Measurements from ENCODE around the gene LARGE1.

LARGE1 gene

GRCh38 chr22:33648478-33648877, 271.8 kb downstream of the LARGE1 start:
- DNase-seq: no peak

- no peak for DNase-seq
These were observed 279.4 kb downstream of the LARGE1 start for GRCh38 chr22:33640900-33641299.

- no peak for DNase-seq
These were observed 280.6 kb downstream of the LARGE1 start for GRCh38 chr22:33639588-33640254.

DNA sequence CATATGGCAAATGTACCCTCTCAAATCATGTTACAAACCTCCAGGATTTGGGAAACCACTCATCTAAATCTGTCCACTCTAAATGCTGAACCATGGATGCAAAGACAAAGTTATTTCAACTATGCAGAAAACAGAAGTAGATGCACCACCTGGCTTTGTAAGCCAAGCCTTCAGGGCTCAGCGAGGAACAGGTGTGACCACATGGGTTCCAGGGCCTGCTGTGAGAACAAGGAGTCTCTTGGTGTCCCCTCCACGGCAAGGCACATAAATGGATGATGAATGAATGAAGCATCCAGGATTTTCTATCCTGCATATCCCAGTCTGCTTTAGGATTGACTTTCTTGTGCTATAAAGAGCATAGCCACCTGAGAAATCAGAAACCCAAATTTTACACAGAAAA, 284.5 kb downstream of the LARGE1 start:
- no peak for DNase-seq

DNA sequence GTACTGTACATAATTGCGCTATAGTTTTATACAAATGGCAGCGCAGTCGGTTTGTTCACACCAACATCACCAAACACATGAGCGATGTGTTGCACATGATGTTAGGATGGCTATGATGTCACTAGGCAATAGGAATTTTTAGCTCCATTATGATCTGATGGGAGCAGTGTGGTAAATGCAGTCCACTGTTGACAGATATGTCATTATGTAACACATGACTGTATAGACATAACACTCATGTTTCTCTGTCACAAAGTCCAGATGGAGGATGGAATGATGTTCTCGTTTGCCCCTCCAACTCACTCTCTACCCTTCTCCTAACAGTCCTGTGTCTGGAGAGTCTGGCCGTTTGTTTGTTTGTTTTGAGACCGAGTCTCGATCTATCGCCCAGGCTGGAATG, 288.5 kb downstream of the LARGE1 start:
- no peak for DNase-seq

DNA sequence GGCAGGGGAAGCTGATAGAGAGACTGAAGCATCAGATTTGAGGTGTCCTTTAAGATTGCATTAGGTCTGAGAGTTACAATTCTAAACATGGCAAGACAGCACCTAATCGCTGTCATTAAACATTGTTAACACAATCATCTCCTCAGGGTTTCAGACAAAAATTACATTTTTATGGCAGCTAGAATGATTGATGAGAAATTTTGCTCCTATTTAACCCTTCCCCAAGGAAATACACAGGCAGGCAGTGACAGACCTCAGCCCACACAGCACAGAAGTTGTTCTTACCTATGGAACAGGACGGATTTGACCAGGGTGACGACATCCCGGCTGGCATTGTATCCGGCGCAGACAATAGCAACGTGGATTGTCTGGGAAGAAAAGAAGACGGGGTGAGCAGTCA, 294.3 kb downstream of the LARGE1 start:
- no peak for DNase-seq

- DNase-seq: no peak
These were observed 300.2 kb downstream of the LARGE1 start for GRCh38 chr22:33620085-33620484.

DNA sequence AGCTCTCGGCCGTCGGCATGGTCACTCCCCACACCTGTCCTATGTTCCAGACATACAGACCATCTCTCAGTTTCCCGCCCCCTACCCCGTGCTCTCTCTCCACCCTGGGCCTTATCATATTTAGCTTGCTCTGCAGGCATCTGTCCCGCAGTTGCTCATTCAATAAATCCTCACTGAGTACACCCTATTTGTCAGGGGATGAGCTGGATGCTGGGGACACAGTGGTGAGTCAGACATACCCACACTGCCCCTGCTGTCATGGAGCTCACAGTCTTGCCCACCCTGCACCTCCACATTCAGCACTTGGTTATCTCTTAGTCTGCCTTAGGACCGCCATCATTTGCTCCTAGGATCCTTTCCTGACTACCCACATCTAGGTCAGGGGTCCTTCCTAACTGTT, 313.8 kb downstream of the LARGE1 start:
- no peak for DNase-seq

DNA sequence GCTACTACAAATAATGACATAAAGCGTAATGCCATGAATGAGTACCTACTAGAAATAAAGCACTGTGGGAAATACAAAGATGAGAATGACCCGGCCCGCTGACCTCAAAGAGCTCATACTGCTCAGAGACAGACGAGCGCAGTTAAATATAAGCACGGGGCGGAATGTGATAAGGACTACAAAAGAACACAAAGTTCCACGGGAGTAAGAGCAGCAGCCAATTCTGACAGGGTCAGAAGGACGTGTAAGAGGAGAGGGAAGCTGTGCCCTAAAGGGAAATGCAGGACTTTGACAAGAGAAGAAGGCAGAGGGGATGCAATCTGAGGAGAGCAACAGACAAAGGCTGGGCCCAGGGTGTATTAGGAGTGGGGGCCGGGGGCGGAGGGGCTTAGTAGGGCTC, 314.6 kb downstream of the LARGE1 start:
- no peak for DNase-seq

DNA sequence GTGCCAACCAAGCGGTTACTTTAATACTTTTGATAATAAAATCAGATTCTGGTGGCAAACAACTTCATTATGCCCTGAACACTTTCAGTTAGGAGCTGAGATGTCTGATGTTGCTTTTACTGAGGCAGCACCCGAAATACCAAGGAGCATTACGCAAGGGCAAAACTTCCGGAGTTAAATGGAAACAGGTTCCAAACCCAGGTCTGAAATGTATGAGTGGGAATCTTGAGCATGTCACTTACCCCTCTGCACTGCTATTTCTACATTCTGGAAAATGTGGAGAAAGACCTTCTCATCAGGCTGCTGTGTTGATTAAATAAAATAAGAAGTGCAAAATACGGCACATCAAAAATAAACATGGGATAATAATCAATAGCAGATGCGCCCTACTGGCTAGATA, 315.1 kb downstream of the LARGE1 start:
- DNase-seq: no peak

DNA sequence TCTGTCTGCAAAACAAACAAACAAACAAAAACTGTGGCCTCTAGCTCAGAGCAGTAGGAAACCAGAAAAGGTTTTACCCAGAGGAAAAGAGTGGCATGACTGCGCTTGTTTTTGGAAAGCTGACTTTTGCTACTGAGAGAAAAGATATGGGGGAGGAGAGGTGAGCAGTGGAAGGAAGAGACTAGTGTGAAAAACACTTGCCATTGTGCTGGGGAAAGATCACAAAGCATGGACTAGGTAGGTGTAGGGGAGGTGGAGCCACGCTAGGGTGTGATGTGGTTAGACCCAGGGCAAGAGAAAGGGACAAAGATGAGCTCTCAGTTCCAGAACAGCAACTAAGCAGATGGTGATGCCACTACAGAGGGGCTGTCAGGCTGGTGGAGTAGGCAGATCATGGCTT, 319.2 kb downstream of the LARGE1 start:
- no peak for DNase-seq

DNA sequence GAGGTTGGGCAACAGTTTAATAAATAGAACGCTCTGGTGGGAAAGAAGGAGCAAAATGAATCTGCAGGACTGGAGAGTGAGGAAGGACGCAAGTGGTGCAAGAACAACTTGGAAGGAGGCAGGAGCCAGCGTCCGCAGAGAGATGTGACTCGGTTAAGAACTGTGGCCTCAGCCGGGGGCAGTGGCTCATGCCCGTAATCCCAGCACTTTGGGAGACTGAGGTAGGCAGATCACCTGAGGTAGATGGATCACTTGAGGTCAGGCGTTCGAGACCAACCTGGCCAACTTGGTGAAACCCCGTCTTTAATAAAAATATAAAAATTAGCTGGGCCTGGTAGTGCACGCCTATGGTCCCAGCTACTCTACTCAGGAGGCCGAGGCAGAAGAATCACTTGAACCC, 319.7 kb downstream of the LARGE1 start:
- no peak for DNase-seq

- no peak for DNase-seq
These were observed 320.2 kb downstream of the LARGE1 start for GRCh38 chr22:33600113-33600512.

DNA sequence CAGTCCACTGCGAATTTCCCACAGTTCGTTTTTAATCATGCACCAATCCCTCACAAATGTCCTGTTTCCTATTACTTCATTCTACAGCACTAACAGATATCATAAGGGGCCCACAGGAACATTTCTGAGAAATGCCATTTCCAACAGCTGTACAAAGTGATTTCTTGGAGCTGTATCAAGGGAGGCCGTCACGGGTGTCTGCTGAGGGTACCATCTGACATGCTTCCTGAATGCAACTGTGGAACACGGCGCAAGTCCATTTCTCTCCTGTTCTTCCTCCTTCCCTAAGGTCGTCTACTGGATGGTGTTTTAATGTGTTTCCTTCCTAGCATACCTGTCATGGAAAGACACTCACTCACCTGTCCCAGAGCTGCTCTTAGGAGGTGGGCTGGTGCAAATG, 320.7 kb downstream of the LARGE1 start:
- no peak for DNase-seq

DNA sequence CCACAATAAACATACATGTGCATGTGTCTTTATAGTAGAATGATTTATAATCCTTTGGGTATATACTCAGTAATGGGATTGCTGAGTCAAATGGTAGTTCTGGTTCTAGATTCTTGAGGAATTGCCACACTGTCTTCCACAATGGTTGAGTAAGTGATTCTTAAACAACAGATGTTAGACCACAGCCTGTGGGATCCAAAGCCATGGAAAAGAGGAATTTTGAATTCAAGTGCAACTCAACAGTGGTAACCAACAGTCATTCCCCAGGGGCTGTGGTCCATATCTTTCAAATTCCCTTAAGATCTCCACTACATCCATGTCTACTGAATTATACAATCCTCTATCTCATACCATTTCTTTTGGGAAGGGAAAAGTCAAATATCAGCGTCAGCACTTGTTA, 321.5 kb downstream of the LARGE1 start:
- DNase-seq: no peak

- no peak for DNase-seq
These were observed 322.8 kb downstream of the LARGE1 start for GRCh38 chr22:33597274-33597985.

- DNase-seq: no peak
These were observed 326.5 kb downstream of the LARGE1 start for GRCh38 chr22:33593818-33594217.

DNA sequence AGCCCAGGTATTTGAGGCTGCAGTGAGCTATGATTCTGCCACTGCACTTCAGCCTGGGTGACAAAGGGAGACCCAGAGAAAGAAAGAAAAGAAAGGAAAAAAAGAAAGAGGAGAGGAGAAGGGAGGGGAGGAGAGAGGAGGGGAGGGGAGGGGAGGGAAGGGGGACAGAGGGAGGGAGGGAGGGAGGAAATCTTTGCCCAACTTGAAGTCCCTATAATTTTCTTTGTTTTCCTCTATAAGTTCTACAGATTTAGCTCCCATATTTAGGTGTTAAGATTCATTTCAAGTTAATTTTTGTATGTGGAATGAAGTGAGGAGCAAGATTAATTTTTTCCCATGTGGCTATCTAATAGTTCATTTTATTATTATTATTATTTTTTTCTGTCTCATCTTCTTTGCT, 328.3 kb downstream of the LARGE1 start:
- DNase-seq: no peak

DNA sequence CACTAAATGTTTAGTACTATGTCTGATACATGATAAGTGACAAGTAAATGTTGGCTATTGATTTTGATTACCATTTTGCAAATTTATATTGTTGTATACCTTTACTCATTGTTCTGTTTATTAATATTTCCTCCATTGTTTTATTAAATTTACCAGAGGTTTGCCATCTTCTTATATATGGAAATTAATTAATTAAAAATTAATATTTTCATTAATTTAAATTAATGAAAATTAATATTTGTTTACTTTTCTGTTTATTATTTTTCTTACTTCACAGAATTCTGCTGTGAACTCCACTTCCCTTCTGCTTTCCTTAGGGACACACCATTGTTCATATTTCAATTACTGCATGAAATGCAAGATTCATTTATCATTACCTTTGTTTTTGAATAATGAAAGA, 331.0 kb downstream of the LARGE1 start:
- DNase-seq: no peak

GRCh38 chr22:33588860-33589259, 331.4 kb downstream of the LARGE1 start:
- DNase-seq: no peak

DNA sequence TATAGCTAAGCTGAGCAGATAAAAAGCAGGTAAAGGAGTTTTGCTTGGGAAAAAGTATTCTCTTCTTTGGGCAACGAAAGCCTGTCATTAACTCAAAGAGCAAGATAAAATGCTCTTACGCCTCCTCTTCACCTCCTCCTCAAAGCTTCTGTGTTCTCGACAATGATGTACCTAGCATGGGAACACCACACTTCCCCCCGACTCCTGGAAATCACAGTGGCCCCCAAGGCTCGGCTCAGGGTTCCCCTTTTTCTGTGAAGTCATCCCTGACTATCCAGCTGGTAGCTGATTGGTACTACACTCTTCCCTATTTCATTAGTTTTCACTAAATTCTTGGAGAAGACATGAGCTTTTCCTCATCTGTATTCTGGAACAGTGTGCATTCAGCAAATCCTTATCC, 336.1 kb downstream of the LARGE1 start:
- no peak for DNase-seq

- DNase-seq: no peak
These were observed 337.4 kb downstream of the LARGE1 start for GRCh38 chr22:33582822-33583400.

- DNase-seq: no peak
These were observed 340.0 kb downstream of the LARGE1 start for GRCh38 chr22:33580310-33580709.

- DNase-seq: no peak
These were observed 340.7 kb downstream of the LARGE1 start for GRCh38 chr22:33579448-33580093.

Measured in activated T-cell treated with anti-CD3 and anti-CD28 coated beads, Interleukin-2, amount 50 U/mL, for 1 hour (primary cell).